Liver (tissue), 9 donors: Measurements from ENCODE around the gene HPS1. TPM values are rescaled to one million over a fixed set of nuclear protein-coding genes. Genes with fewer than 3 reads are reported as not detected.

Source experiments
- DNase-seq: peaks from one replicate; pipeline ENCODE4 v3.0.0-alpha.2; 2017; ENCODE audit warnings: low spot score
- H3K27ac ChIP-seq, 2 donors: one replicate each; pipeline ENCODE4 v1.7.0; 2013; ENCODE audit warnings: inconsistent platforms in 2 of 2, low read length in 2 of 2, control low read depth in 1 of 2, low read depth in 1 of 2, mild to moderate bottlenecking in 1 of 2
- H3K27me3 ChIP-seq, 4 donors: one replicate each; pipeline versions ENCODE4 v1.6.1 to v1.7.0; 2013; ENCODE audit warnings: low read length in 3 of 4, inconsistent platforms in 1 of 4, mild to moderate bottlenecking in 1 of 4, moderate library complexity in 1 of 4; ENCODE audit not compliant: control insufficient read depth in 4 of 4, insufficient read depth in 4 of 4
- H3K36me3 ChIP-seq, 4 donors: one replicate each; pipeline versions ENCODE4 v1.6.1 to v1.7.0; 2013; ENCODE audit warnings: low read length in 3 of 4, mild to moderate bottlenecking in 3 of 4, low read depth in 1 of 4, moderate library complexity in 1 of 4; ENCODE audit not compliant: control insufficient read depth in 4 of 4, insufficient read depth in 3 of 4
- H3K4me1 ChIP-seq, 4 donors: one replicate each; pipeline versions ENCODE4 v1.6.1 to v1.7.0; 2013; ENCODE audit warnings: low read length in 3 of 4, mild to moderate bottlenecking in 3 of 4, moderate library complexity in 1 of 4; ENCODE audit not compliant: control insufficient read depth in 4 of 4, insufficient read depth in 4 of 4
- H3K4me3 ChIP-seq, 3 donors: one replicate each; pipeline versions ENCODE4 v1.6.1 to v1.7.0; 2013; ENCODE audit warnings: low read length in 3 of 3, control low read depth in 1 of 3, low read depth in 1 of 3, mild to moderate bottlenecking in 1 of 3
- H3K9ac ChIP-seq, 2 donors: one replicate each; pipeline ENCODE4 v1.7.0; 2013; ENCODE audit warnings: low read length in 2 of 2, mild to moderate bottlenecking in 2 of 2, moderate library complexity in 2 of 2, control low read depth in 1 of 2, low read depth in 1 of 2
- H3K9me3 ChIP-seq, 4 donors: one replicate each; pipeline versions ENCODE4 v1.6.1 to v1.7.0; 2013; ENCODE audit warnings: low read length in 3 of 4; ENCODE audit not compliant: control insufficient read depth in 4 of 4
- CTCF ChIP-seq: fragments of 150-350 bp; IDR thresholded peaks from 2 replicates; pipeline ENCODE4 v1.5.1; 2017; ENCODE audit warnings: improper control_type of control experiment, low read depth, low read length; ENCODE audit not compliant: missing input control
- EGR1 ChIP-seq, 2 donors: IDR thresholded peaks; 2 replicates each; pipeline ENCODE4 v1.6.1; 2016 to 2018; ENCODE audit warnings: antibody characterized with exemption in 2 of 2, low read depth in 2 of 2
- FOXA1 ChIP-seq: IDR thresholded peaks from 2 replicates; pipeline ENCODE4 v1.6.1; 2016; ENCODE audit warnings: antibody characterized with exemption
- FOXA2 ChIP-seq: IDR thresholded peaks from 2 replicates; pipeline ENCODE4 v1.6.1; 2016; ENCODE audit warnings: antibody characterized with exemption
- GABPA ChIP-seq, 2 donors: IDR thresholded peaks in 1 of 2; conservative IDR thresholded peaks in 1 of 2; 2 replicates each; pipeline ENCODE4 v1.6.1; 2016; ENCODE audit warnings: antibody characterized with exemption in 2 of 2, mild to moderate bottlenecking in 1 of 2, moderate library complexity in 1 of 2
- HNF4A ChIP-seq, 2 donors: conservative IDR thresholded peaks; 2 replicates each; pipeline ENCODE4 v1.6.1; 2016; ENCODE audit warnings: antibody characterized with exemption in 2 of 2, mild to moderate bottlenecking in 2 of 2
- HNF4G ChIP-seq: IDR thresholded peaks from 2 replicates; pipeline ENCODE4 v1.6.1; 2016; ENCODE audit warnings: antibody characterized with exemption
- JUND ChIP-seq, 2 donors: IDR thresholded peaks; 2 replicates each; pipeline ENCODE4 v1.6.1; 2016; ENCODE audit warnings: antibody characterized with exemption in 2 of 2
- MAX ChIP-seq: IDR thresholded peaks from 2 replicates; pipeline ENCODE4 v1.6.1; 2016; ENCODE audit warnings: antibody characterized with exemption
- NR2F2 ChIP-seq: IDR thresholded peaks from 2 replicates; pipeline ENCODE4 v1.6.1; 2016; ENCODE audit warnings: antibody characterized with exemption
- RAD21 ChIP-seq, 2 donors: IDR thresholded peaks; 2 replicates each; pipeline ENCODE4 v1.6.1; 2016; ENCODE audit warnings: antibody characterized with exemption in 2 of 2, mild to moderate bottlenecking in 2 of 2
- RXRA ChIP-seq, 2 donors: IDR thresholded peaks; 2 replicates each; pipeline ENCODE4 v1.6.1; 2017 to 2018; ENCODE audit warnings: antibody characterized with exemption in 2 of 2, mild to moderate bottlenecking in 1 of 2
- SP1 ChIP-seq: IDR thresholded peaks from 2 replicates; pipeline ENCODE4 v1.6.1; 2018; ENCODE audit warnings: antibody characterized with exemption, mild to moderate bottlenecking
- TAF1 ChIP-seq: conservative IDR thresholded peaks from 2 replicates; pipeline ENCODE4 v1.6.1; 2016; ENCODE audit warnings: antibody characterized with exemption, mild to moderate bottlenecking
- YY1 ChIP-seq: IDR thresholded peaks from 2 replicates; pipeline ENCODE4 v1.6.1; 2016; ENCODE audit warnings: antibody characterized with exemption, mild to moderate bottlenecking
- ZBTB33 ChIP-seq: IDR thresholded peaks from 2 replicates; pipeline ENCODE4 v1.6.1; 2016; ENCODE audit warnings: antibody characterized with exemption
- WGBS: extraction: QIAGEN DNeasy Blood & Tissue Kit; methylation state at CpG from one replicate; pipeline ENCODE4 v1.1.7; 2013; 5-methylcytosine and 5-hydroxymethylcytosine counted together
- polyA plus RNA-seq, 2 donors: library from polyadenylated mRNA; stranded (reverse) in 1 of 2; unstranded in 1 of 2; fragments of 200-250 nt in 1 of 2; fragments of >200 nt in 1 of 2; fragmentation: Nextera tagmentation in 1 of 2; extraction: Ambion mirVana in 1 of 2; gene quantifications; one replicate each; pipeline versions ENCODE4 v1.2.1 to v1.2.3, GENCODE V29; 2013 to 2015
- total RNA-seq, 2 donors: library from RNA; depleted of rRNA; stranded (reverse); fragments of >200 nt; gene quantifications; one replicate each; pipeline ENCODE4 v1.2.3, GENCODE V29; 2014
- TF ChIP-seq, protein P1 (sequence below): IDR thresholded peaks from 2 replicates; pipeline ENCODE4 v1.6.1; 2016; ENCODE audit warnings: antibody characterized with exemption
- TF ChIP-seq, protein P2 (sequence below): IDR thresholded peaks from 2 replicates; pipeline ENCODE4 v1.6.1; 2016; ENCODE audit warnings: antibody characterized with exemption, mild to moderate bottlenecking
- donor health status: healthy.
- donor health status: healthy.
- donor health status: healthy.
- donor health status: healthy.
- donor health status: healthy.

Gene HPS1
- total and polyA plus RNA-seq, 4 donors = 19.9 to 56.7 (median 29.8) TPM

GRCh38 chr10:98419469-98420261, 27.1 kb downstream of the HPS1 start:
- H3K27me3 ChIP-seq = no peaks in the 10 kb centered on the region
- peaks cover 6 to 41% (median 24%) of the 10 kb centered on the region in 4 donors for H3K4me1 ChIP-seq
- no peak for DNase-seq
- H3K36me3 ChIP-seq = peaks cover 3 to 25% (median 10%) of the 10 kb centered on the region in 4 donors
- H3K4me3 ChIP-seq = peak overlapping the region in 2 of 3 donors; percentile 1 to 26
- H3K9me3 ChIP-seq = no peaks in the 10 kb centered on the region
- H3K9ac ChIP-seq = peak overlapping the region in 1 of 2 donors; percentile 8
- 64% methylated on average over 17 of the region's 17 CpGs for WGBS
- peak overlapping the region; percentile 81 for H3K27ac ChIP-seq
- peak; percentile 82 for TF ChIP-seq SP1
- peak; percentile 92 to 98 for TF ChIP-seq RXRA (IDR thresholded peaks at IDR 0.05)
- no peak for TF ChIP-seq CTCF
- TF ChIP-seq, protein P1, sequence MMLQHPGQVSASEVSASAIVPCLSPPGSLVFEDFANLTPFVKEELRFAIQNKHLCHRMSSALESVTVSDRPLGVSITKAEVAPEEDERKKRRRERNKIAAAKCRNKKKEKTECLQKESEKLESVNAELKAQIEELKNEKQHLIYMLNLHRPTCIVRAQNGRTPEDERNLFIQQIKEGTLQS = no peak
- TF ChIP-seq GABPA (IDR thresholded peaks at IDR 0.05 in 1 of 2, conservative IDR thresholded peaks at IDR 0.05 in 1 of 2) = no peak
- peak; percentile 24 for TF ChIP-seq HNF4G
- TF ChIP-seq HNF4A (conservative IDR thresholded peaks at IDR 0.05) = peak; percentile 73 to 91
- TF ChIP-seq, protein P2, sequence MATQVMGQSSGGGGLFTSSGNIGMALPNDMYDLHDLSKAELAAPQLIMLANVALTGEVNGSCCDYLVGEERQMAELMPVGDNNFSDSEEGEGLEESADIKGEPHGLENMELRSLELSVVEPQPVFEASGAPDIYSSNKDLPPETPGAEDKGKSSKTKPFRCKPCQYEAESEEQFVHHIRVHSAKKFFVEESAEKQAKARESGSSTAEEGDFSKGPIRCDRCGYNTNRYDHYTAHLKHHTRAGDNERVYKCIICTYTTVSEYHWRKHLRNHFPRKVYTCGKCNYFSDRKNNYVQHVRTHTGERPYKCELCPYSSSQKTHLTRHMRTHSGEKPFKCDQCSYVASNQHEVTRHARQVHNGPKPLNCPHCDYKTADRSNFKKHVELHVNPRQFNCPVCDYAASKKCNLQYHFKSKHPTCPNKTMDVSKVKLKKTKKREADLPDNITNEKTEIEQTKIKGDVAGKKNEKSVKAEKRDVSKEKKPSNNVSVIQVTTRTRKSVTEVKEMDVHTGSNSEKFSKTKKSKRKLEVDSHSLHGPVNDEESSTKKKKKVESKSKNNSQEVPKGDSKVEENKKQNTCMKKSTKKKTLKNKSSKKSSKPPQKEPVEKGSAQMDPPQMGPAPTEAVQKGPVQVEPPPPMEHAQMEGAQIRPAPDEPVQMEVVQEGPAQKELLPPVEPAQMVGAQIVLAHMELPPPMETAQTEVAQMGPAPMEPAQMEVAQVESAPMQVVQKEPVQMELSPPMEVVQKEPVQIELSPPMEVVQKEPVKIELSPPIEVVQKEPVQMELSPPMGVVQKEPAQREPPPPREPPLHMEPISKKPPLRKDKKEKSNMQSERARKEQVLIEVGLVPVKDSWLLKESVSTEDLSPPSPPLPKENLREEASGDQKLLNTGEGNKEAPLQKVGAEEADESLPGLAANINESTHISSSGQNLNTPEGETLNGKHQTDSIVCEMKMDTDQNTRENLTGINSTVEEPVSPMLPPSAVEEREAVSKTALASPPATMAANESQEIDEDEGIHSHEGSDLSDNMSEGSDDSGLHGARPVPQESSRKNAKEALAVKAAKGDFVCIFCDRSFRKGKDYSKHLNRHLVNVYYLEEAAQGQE = peak; percentile 36
- TF ChIP-seq FOXA2 = peak; percentile 39
- peak; percentile 57 for TF ChIP-seq NR2F2
- TF ChIP-seq EGR1 (IDR thresholded peaks at IDR 0.05; ENCODE audit: low read depth in 2 of 2) = no peak
- TF ChIP-seq ZBTB33 = peak; percentile 70
- TF ChIP-seq TAF1 = no peak
- peak in 1 of 2 donors; percentile 49 for TF ChIP-seq JUND (IDR thresholded peaks at IDR 0.05)
- no peak for TF ChIP-seq RAD21 (IDR thresholded peaks at IDR 0.05)
- peak; percentile 49 for TF ChIP-seq YY1
- TF ChIP-seq MAX = peak; percentile 97
- peak; percentile 33 for TF ChIP-seq FOXA1
